ENCODE data around the gene HTT. TPM values are rescaled to one million over a fixed set of nuclear protein-coding genes. Genes with fewer than 3 reads are reported as not detected.
A peak's percentile ranks its signal among the peaks of the same experiment; 100 is the strongest.

Gene HTT
- total and polyA plus RNA-seq, 5 donors from 2014 or later: 4.8 to 101 (median 6.4) TPM

DNA sequence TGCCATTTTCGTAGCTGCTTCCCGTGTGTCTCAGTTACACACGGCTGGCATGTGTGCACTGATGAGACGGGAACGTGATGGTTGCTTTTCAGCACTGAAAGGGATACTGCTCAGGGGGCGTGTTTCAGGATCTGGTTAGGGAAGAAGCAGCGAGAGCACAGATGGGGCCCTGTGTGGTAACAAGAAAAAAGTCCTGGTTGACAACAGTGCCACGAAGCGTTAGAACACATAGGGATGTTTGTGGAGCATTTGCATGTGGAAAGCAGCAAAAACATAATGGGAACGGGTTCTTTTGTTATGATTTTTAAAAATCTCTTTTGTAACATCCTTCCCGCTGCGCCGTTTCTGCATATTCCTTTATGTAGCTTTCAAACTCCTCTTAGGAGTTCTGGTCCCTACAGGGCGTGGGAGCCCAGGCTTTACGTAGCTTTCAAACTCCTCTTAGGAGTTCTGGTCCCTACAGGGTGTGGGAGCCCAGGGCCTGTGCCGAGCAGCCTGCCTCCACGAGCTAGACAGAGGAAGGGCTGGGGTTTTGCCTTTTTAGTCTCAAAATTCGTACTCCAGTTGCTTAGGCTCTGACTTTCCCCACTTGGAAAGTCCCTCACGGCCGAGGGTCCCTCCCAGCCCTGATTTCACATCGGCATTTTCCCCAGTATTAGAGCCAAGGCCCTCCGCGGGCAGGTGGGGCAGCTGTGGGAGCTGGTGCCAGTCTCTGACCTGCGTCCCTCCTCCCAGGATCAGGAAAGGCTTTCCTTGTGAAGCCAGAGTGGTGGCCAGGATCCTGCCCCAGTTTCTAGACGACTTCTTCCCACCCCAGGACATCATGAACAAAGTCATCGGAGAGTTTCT lies 163.5 kb downstream of the HTT start:
- Histone ChIP-seq H3K27ac (ENCODE audit: insufficient read depth, low read length, poor library complexity, severe bottlenecking) (no peak overlapping the region), H3K9me3 (ENCODE audit: control insufficient read depth in 2 of 2, low read length in 2 of 2) (no peaks in the 10 kb centered on the region), H3K4me1 (ENCODE audit: control insufficient read depth, insufficient read depth, low read length, poor library complexity, severe bottlenecking) (peaks cover 3% of the 10 kb centered on the region), H3K36me3 (ENCODE audit: control insufficient read depth, insufficient read depth, low read length) (peaks cover 66% of the 10 kb centered on the region), H3K27me3 (ENCODE audit: control insufficient read depth, insufficient read depth, low read length) (no peaks in the 10 kb centered on the region), H3K4me3 (ENCODE audit: low read depth, low read length) (no peak overlapping the region)
- Mint-ChIP-seq H3K9me3 (no peaks in the 10 kb centered on the region), H3K4me3 (no peak overlapping the region), H3K27me3 (no peaks in the 10 kb centered on the region), H3K4me1 (peaks cover 0 to 10% (median 5%) of the 10 kb centered on the region in 4 donors), H3K36me3 (peaks cover 40% of the 10 kb centered on the region), H3K27ac (peak overlapping the region in 2 of 3 donors; percentile 55 to 65)
- ATAC-seq (ENCODE audit: low read depth in 2 of 2): no peak
- DNase-seq: no peak

DNA sequence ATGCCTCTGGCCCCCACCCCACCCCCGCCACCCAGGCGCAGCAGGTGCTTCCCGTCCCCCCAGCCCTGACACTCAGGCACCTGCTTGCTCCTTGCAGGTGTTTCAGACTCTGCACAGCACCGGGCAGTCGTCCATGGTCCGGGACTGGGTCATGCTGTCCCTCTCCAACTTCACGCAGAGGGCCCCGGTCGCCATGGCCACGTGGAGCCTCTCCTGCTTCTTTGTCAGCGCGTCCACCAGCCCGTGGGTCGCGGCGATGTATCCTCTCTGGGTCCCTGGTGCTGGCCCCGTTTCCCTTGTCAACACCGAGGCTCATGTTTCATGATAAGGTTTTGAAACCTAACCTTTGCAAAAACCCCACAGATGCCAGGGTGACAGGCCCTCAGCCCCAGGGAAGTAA lies 164.2 kb downstream of the HTT start:
- Histone ChIP-seq H3K27me3 (ENCODE audit: control insufficient read depth, insufficient read depth, low read length) (no peaks in the 10 kb centered on the region), H3K9me3 (ENCODE audit: control insufficient read depth in 2 of 2, low read length in 2 of 2) (no peaks in the 10 kb centered on the region), H3K4me1 (ENCODE audit: control insufficient read depth, insufficient read depth, low read length, poor library complexity, severe bottlenecking) (peaks cover 6% of the 10 kb centered on the region), H3K4me3 (ENCODE audit: low read depth, low read length) (no peak overlapping the region), H3K27ac (ENCODE audit: insufficient read depth, low read length, poor library complexity, severe bottlenecking) (no peak overlapping the region), H3K36me3 (ENCODE audit: control insufficient read depth, insufficient read depth, low read length) (peaks cover 58% of the 10 kb centered on the region)
- peaks cover 39% of the 10 kb centered on the region for H3K36me3 Mint-ChIP-seq
- no peaks in the 10 kb centered on the region for H3K27me3 Mint-ChIP-seq
- H3K9me3 Mint-ChIP-seq: no peaks in the 10 kb centered on the region
- peaks cover 0 to 14% (median 12%) of the 10 kb centered on the region in 4 donors for H3K4me1 Mint-ChIP-seq
- no peak overlapping the region for H3K4me3 Mint-ChIP-seq
- H3K27ac Mint-ChIP-seq: peak overlapping the region in 1 of 3 donors; percentile 20
- no peak for DNase-seq
- ATAC-seq (ENCODE audit: low read depth in 2 of 2): no peak

DNA sequence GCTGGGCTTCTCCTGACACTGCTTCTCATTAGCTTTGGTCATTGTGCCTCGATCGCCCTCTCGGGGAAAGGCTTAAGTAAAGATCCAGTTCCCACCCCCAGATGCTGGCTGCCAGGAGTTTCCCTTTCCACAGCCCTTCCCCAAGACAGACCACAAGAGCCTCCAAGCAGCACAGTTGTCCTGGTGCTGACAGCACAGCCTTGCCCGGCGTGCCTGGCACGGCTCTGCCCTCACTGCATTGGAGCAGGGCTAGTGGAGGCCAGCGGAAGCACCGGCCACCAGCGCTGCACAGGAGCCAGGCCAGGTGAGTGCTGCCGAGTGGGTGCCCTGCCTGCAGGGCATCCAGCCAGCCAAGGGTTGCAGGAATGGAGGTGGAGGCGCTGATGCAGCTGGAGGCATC lies 164.8 kb downstream of the HTT start:
- Histone ChIP-seq H3K27me3 (ENCODE audit: control insufficient read depth, insufficient read depth, low read length) (no peaks in the 10 kb centered on the region), H3K9me3 (ENCODE audit: control insufficient read depth in 2 of 2, low read length in 2 of 2) (no peaks in the 10 kb centered on the region), H3K4me1 (ENCODE audit: control insufficient read depth, insufficient read depth, low read length, poor library complexity, severe bottlenecking) (peaks cover 6% of the 10 kb centered on the region), H3K36me3 (ENCODE audit: control insufficient read depth, insufficient read depth, low read length) (peaks cover 53% of the 10 kb centered on the region), H3K27ac (ENCODE audit: insufficient read depth, low read length, poor library complexity, severe bottlenecking) (no peak overlapping the region), H3K4me3 (ENCODE audit: low read depth, low read length) (no peak overlapping the region)
- Mint-ChIP-seq H3K27ac (no peak overlapping the region), H3K4me1 (peaks cover 0 to 16% (median 12%) of the 10 kb centered on the region in 4 donors), H3K27me3 (no peaks in the 10 kb centered on the region), H3K9me3 (no peaks in the 10 kb centered on the region), H3K4me3 (no peak overlapping the region), H3K36me3 (peaks cover 36% of the 10 kb centered on the region)
- ATAC-seq (ENCODE audit: low read depth in 2 of 2) (no peak), DNase-seq (no peak)

DNA sequence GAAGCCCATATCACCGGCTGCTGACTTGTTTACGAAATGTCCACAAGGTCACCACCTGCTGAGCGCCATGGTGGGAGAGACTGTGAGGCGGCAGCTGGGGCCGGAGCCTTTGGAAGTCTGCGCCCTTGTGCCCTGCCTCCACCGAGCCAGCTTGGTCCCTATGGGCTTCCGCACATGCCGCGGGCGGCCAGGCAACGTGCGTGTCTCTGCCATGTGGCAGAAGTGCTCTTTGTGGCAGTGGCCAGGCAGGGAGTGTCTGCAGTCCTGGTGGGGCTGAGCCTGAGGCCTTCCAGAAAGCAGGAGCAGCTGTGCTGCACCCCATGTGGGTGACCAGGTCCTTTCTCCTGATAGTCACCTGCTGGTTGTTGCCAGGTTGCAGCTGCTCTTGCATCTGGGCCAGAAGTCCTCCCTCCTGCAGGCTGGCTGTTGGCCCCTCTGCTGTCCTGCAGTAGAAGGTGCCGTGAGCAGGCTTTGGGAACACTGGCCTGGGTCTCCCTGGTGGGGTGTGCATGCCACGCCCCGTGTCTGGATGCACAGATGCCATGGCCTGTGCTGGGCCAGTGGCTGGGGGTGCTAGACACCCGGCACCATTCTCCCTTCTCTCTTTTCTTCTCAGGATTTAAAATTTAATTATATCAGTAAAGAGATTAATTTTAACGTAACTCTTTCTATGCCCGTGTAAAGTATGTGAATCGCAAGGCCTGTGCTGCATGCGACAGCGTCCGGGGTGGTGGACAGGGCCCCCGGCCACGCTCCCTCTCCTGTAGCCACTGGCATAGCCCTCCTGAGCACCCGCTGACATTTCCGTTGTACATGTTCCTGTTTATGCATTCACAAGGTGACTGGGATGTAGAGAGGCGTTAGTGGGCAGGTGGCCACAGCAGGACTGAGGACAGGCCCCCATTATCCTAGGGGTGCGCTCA lies 165.8 kb downstream of the HTT start:
- ATAC-seq (ENCODE audit: low read depth in 2 of 2): no peak
- H3K27ac Mint-ChIP-seq: peak overlapping the region in 1 of 3 donors; percentile 43

DNA sequence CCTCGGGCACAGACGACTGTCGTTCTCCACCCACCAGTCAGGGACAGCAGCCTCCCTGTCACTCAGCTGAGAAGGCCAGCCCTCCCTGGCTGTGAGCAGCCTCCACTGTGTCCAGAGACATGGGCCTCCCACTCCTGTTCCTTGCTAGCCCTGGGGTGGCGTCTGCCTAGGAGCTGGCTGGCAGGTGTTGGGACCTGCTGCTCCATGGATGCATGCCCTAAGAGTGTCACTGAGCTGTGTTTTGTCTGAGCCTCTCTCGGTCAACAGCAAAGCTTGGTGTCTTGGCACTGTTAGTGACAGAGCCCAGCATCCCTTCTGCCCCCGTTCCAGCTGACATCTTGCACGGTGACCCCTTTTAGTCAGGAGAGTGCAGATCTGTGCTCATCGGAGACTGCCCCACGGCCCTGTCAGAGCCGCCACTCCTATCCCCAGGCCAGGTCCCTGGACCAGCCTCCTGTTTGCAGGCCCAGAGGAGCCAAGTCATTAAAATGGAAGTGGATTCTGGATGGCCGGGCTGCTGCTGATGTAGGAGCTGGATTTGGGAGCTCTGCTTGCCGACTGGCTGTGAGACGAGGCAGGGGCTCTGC lies 166.5 kb downstream of the HTT start:
- Mint-ChIP-seq H3K4me1 (peaks cover 0 to 16% (median 12%) of the 10 kb centered on the region in 4 donors), H3K27me3 (no peaks in the 10 kb centered on the region), H3K27ac (peak overlapping the region in 1 of 3 donors; percentile 43), H3K9me3 (no peaks in the 10 kb centered on the region), H3K4me3 (no peak overlapping the region), H3K36me3 (peaks cover 29% of the 10 kb centered on the region)
- no peak overlapping the region for H3K27ac ChIP-seq (ENCODE audit: insufficient read depth, low read length, poor library complexity, severe bottlenecking)
- peaks cover 37% of the 10 kb centered on the region for H3K36me3 ChIP-seq (ENCODE audit: control insufficient read depth, insufficient read depth, low read length)
- H3K4me3 ChIP-seq (ENCODE audit: low read depth, low read length): no peak overlapping the region
- no peak for DNase-seq
- no peaks in the 10 kb centered on the region for H3K27me3 ChIP-seq (ENCODE audit: control insufficient read depth, insufficient read depth, low read length)
- peaks cover 6% of the 10 kb centered on the region for H3K4me1 ChIP-seq (ENCODE audit: control insufficient read depth, insufficient read depth, low read length, poor library complexity, severe bottlenecking)
- H3K9me3 ChIP-seq (ENCODE audit: control insufficient read depth in 2 of 2, low read length in 2 of 2): no peaks in the 10 kb centered on the region
- no peak for ATAC-seq (ENCODE audit: low read depth in 2 of 2)

More for the DNA sequence above, 165.8 kb downstream of the HTT start:
- no peak for DNase-seq
- Histone ChIP-seq H3K27ac (ENCODE audit: insufficient read depth, low read length, poor library complexity, severe bottlenecking) (no peak overlapping the region), H3K4me3 (ENCODE audit: low read depth, low read length) (no peak overlapping the region), H3K36me3 (ENCODE audit: control insufficient read depth, insufficient read depth, low read length) (peaks cover 45% of the 10 kb centered on the region), H3K27me3 (ENCODE audit: control insufficient read depth, insufficient read depth, low read length) (no peaks in the 10 kb centered on the region), H3K9me3 (ENCODE audit: control insufficient read depth in 2 of 2, low read length in 2 of 2) (no peaks in the 10 kb centered on the region), H3K4me1 (ENCODE audit: control insufficient read depth, insufficient read depth, low read length, poor library complexity, severe bottlenecking) (peaks cover 6% of the 10 kb centered on the region)
- Mint-ChIP-seq H3K36me3 (peaks cover 29% of the 10 kb centered on the region), H3K4me1 (peaks cover 0 to 16% (median 12%) of the 10 kb centered on the region in 4 donors), H3K27me3 (no peaks in the 10 kb centered on the region), H3K9me3 (no peaks in the 10 kb centered on the region), H3K4me3 (no peak overlapping the region)

DNA sequence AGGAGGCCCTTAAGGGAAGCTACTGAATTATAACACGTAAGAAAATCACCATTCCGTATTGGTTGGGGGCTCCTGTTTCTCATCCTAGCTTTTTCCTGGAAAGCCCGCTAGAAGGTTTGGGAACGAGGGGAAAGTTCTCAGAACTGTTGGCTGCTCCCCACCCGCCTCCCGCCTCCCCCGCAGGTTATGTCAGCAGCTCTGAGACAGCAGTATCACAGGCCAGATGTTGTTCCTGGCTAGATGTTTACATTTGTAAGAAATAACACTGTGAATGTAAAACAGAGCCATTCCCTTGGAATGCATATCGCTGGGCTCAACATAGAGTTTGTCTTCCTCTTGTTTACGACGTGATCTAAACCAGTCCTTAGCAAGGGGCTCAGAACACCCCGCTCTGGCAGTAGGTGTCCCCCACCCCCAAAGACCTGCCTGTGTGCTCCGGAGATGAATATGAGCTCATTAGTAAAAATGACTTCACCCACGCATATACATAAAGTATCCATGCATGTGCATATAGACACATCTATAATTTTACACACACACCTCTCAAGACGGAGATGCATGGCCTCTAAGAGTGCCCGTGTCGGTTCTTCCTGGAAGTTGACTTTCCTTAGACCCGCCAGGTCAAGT lies 167.5 kb downstream of the HTT start:
- peaks cover 30% of the 10 kb centered on the region for H3K36me3 ChIP-seq (ENCODE audit: control insufficient read depth, insufficient read depth, low read length)

DNA sequence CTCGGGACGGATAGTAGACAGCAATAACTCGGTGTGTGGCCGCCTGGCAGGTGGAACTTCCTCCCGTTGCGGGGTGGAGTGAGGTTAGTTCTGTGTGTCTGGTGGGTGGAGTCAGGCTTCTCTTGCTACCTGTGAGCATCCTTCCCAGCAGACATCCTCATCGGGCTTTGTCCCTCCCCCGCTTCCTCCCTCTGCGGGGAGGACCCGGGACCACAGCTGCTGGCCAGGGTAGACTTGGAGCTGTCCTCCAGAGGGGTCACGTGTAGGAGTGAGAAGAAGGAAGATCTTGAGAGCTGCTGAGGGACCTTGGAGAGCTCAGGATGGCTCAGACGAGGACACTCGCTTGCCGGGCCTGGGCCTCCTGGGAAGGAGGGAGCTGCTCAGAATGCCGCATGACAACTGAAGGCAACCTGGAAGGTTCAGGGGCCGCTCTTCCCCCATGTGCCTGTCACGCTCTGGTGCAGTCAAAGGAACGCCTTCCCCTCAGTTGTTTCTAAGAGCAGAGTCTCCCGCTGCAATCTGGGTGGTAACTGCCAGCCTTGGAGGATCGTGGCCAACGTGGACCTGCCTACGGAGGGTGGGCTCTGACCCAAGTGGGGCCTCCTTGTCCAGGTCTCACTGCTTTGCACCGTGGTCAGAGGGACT lies 168.8 kb downstream of the HTT start:
- Histone ChIP-seq H3K4me1 (ENCODE audit: control insufficient read depth, insufficient read depth, low read length, poor library complexity, severe bottlenecking) (peaks cover 9% of the 10 kb centered on the region), H3K4me3 (ENCODE audit: low read depth, low read length) (no peak overlapping the region), H3K36me3 (ENCODE audit: control insufficient read depth, insufficient read depth, low read length) (peaks cover 23% of the 10 kb centered on the region), H3K27ac (ENCODE audit: insufficient read depth, low read length, poor library complexity, severe bottlenecking) (no peak overlapping the region), H3K27me3 (ENCODE audit: control insufficient read depth, insufficient read depth, low read length) (no peaks in the 10 kb centered on the region), H3K9me3 (ENCODE audit: control insufficient read depth in 2 of 2, low read length in 2 of 2) (no peaks in the 10 kb centered on the region)
- no peaks in the 10 kb centered on the region for H3K9me3 Mint-ChIP-seq
- no peak overlapping the region for H3K4me3 Mint-ChIP-seq
- H3K27me3 Mint-ChIP-seq: no peaks in the 10 kb centered on the region
- H3K4me1 Mint-ChIP-seq: peaks cover 0 to 16% (median 12%) of the 10 kb centered on the region in 4 donors
- H3K27ac Mint-ChIP-seq: peak overlapping the region in 2 of 3 donors; percentile 73 to 88
- ATAC-seq (ENCODE audit: low read depth in 2 of 2) (peak; percentile 52 to 59), DNase-seq (peak in 1 of 3 donors; percentile 56)
- peaks cover 23% of the 10 kb centered on the region for H3K36me3 Mint-ChIP-seq

More for the DNA sequence above, 167.5 kb downstream of the HTT start:
- no peaks in the 10 kb centered on the region for H3K9me3 Mint-ChIP-seq
- Histone ChIP-seq H3K27me3 (ENCODE audit: control insufficient read depth, insufficient read depth, low read length) (no peaks in the 10 kb centered on the region), H3K4me1 (ENCODE audit: control insufficient read depth, insufficient read depth, low read length, poor library complexity, severe bottlenecking) (peaks cover 9% of the 10 kb centered on the region), H3K4me3 (ENCODE audit: low read depth, low read length) (no peak overlapping the region), H3K27ac (ENCODE audit: insufficient read depth, low read length, poor library complexity, severe bottlenecking) (no peak overlapping the region), H3K9me3 (ENCODE audit: control insufficient read depth in 2 of 2, low read length in 2 of 2) (no peaks in the 10 kb centered on the region)
- ATAC-seq (ENCODE audit: low read depth in 2 of 2) (no peak), DNase-seq (no peak)
- H3K4me1 Mint-ChIP-seq: peaks cover 0 to 16% (median 12%) of the 10 kb centered on the region in 4 donors
- H3K27ac Mint-ChIP-seq: peak overlapping the region; percentile 45 to 88 (median 73)
- H3K36me3 Mint-ChIP-seq: peaks cover 29% of the 10 kb centered on the region
- H3K4me3 Mint-ChIP-seq: no peak overlapping the region
- no peaks in the 10 kb centered on the region for H3K27me3 Mint-ChIP-seq

Measured in CD4-positive, CD25-positive, alpha-beta regulatory T cell (primary cell).